GM12892 (cell line): ENCODE measurements around the gene CARS1.

Experiments
- POLR2A ChIP-seq: IDR thresholded peaks from 2 replicates; pipeline ENCODE4 v1.6.1; 2011; ENCODE audit warnings: low read depth, low read length, control low read depth
- POLR2AphosphoS5 ChIP-seq: IDR thresholded peaks from 2 replicates; pipeline ENCODE4 v1.6.1; 2011; ENCODE audit warnings: low read depth, low read length, control low read depth

DNA sequence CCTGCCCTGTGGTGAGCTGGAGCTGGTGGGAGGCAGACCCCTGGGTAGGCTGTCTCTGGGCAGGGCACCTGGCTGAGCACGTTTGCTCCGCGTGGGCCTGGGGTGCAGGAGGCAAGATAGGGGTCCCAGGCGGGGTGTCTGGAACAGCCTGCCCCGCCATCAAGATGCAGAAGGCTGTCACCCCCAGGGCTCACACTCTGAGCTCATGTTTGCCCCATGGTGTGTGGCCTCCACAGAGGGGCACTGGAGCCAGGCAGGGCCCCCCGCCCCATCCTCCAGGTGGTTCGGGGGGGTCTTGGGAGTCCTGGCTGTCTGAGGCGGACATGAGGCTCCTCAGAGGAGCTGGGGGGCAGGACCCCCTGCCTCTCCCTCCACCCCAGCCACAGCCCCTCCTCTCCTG is 28.9 kb upstream of the CARS1 start:
- TF ChIP-seq POLR2AphosphoS5 (no peak), POLR2A (no peak)
